ENCODE data around the gene SYNE3. TPM values are rescaled to one million over a fixed set of nuclear protein-coding genes. Genes with fewer than 3 reads are reported as not detected.
A peak's percentile ranks its signal among the peaks of the same experiment; 100 is the strongest.

Gene SYNE3
- total and polyA plus RNA-seq, 9 of the 15 experiments (the other 6 are each of a cell fraction or from before 2014, with no cell fraction given) = 0.04 to 3.1 (median 0.55) TPM

- TF ChIP-seq NRF1 (conservative IDR thresholded peaks at IDR 0.05 in 1 of 2, IDR thresholded peaks at IDR 0.05 in 1 of 2) (no peak), RFX1 (IDR thresholded peaks at IDR 0.05) (peak; percentile 87), E2F3 (CRISPR knock-in tag; IDR thresholded peaks at IDR 0.05) (no peak), ZNF277 (CRISPR knock-in tag; IDR thresholded peaks at IDR 0.05; ENCODE audit: borderline replicate concordance) (no peak), TBP (optimal IDR thresholded peaks at IDR 0.05; ENCODE audit: low read depth, low read length) (no peak), MXI1 (IDR thresholded peaks at IDR 0.05; ENCODE audit: low read depth, low read length) (peak; percentile 69), NFXL1 (CRISPR knock-in tag; IDR thresholded peaks at IDR 0.05) (no peak), TCF3 (CRISPR knock-in tag; IDR thresholded peaks at IDR 0.05) (peak; percentile 42; the same call in 1 of the 2 replicates), PYGO2 (tag; IDR thresholded peaks at IDR 0.05) (no peak), E2F6 (IDR thresholded peaks at IDR 0.05; ENCODE audit: borderline replicate concordance in 1 of 2, extremely low read depth in 1 of 2, insufficient read depth in 1 of 2, insufficient read length in 1 of 2, low read depth in 1 of 2, low read length in 1 of 2, poor library complexity in 1 of 2, severe bottlenecking in 1 of 2) (peak in 1 of 2 experiments; percentile 31), DPF2 (IDR thresholded peaks at IDR 0.05) (peak; percentile 44), ILK (tag; IDR thresholded peaks at IDR 0.05; ENCODE audit: borderline replicate concordance, low read depth) (no peak), MNT (conservative IDR thresholded peaks at IDR 0.05) (peak; percentile 38 to 74; a peak in 3 of 4 replicates), CBFA2T3 (IDR thresholded peaks at IDR 0.05) (peak; percentile 65; the same call in 1 of the 2 replicates), BRD4 (IDR thresholded peaks at IDR 0.05) (no peak)
Measured at GRCh38 chr14:95533391-95533821, 17.0 kb upstream of the SYNE3 start (continued).
